HG03175 (cell line): Measurements from ENCODE around the gene KBTBD4.
A peak's percentile ranks its signal among the peaks of the same experiment; 100 is the strongest.
"Not testable (repeated sequence)": the region's sequence is repeated elsewhere in the genome, so short reads cannot be mapped to it uniquely, and the experiment has no call there.

Source experiments
- ATAC-seq: cut with Tn5 transposase; IDR thresholded peaks from one replicate; pipeline ENCODE4 v1.9.1; 2021; ENCODE audit warnings: mild to moderate bottlenecking, moderate library complexity; ENCODE audit not compliant: unreplicated experiment

The KBTBD4 gene

DNA sequence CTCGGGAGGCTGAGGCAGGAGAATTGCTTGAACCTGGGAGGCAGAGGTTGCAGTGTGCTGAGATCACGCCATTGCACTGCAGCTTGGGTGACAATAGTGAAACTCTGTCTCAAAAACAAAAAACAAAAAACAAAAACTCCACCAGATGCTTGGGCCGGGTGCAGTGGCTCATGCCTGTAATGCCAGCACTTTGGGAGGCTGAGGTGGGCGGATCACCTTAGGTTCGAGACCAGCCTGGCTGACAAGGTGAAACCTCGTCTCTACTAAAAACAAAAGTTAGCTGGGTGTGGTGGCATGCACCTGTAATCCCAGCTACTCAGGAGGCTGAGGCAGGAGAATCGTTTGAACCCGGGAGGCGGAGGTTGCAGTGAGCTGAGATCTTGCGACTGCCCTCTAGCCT lies 14.4 kb downstream of the KBTBD4 start:
- not testable (repeated sequence) for ATAC-seq

- ATAC-seq, result not testable (repeated sequence)
Measured at GRCh38 chr11:47562393-47562792, 16.4 kb downstream of the KBTBD4 start.

GRCh38 chr11:47560426-47560825 lies 18.3 kb downstream of the KBTBD4 start:
- ATAC-seq, result no peak

DNA sequence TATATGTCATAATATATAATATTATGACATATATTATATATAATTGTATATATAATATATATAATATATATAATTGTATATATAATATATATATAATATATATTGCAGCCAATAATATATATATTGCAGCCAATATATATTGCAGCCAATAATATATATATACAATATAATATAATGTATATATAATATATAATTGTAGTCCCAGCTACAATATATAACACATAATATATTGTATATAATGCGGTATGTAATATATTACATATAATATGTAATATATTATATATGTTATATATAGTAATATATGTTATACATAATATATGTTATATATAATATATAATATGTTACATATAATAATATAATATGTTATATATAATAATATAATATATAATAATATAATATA lies 20.1 kb downstream of the KBTBD4 start:
- ATAC-seq, result no peak

- ATAC-seq, result not testable (repeated sequence)
Measured at GRCh38 chr11:47557004-47557403, 21.8 kb downstream of the KBTBD4 start.

DNA sequence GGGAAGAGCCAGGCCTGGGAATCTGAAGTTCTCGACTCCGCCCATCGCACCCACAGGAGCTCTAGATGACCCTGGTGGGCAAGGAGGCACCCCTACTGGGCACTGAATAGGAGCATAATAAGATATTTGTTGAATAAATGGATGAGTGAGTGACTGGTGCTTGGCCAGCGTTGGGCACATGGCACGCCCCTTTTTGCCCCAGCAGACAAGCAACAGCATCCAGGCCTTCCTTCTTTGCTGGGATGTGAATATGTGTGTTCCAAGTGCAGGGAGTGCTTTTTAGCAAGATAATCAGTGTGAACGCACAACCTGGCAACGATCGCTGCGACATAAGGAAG lies 25.4 kb downstream of the KBTBD4 start:
- peak; percentile 32 for ATAC-seq

DNA sequence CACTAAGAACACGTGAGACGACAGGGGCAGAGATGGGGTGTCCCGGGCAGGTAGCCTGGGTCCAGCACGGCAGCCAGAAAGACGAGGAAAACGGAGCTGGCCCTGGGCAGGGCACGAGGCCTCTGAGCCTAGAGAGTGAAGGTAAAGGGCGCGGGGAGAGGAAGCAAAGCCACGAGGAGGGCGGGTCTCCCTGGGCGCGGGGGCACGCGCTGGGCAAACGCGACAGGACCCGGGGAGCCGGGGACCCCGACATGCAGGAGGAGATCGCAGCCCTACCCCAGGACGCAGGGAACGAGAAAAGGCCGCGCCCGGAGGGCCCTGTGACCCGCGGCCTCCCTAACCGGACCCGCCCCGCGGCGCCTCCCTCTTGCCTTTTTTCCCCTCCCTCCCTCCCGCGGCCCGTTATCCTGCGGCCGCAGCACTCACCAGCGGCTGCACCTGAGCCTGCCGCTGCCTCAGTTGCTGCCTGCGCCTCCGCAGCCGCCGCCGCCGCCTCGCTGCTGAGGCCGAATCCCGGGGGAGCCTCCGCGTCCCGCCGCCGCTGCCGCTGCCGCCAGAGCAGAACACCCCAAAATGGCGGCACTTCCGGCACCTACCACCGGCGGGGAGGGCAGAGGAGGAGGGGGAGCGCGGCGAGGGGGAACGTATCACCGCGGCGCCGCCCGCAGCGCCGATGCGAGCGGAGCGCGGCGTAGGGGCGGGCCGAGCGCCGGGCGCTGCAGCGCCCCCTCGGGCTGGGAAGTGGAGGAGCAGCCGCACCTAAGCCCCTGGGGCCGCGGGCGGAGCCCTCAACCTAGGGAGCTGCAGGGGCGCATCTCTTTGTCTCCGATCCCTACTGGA lies 26.0 kb downstream of the KBTBD4 start, which contains the start of gene CELF1:
TSS of gene CELF1 (minus strand) at position 567 of the 840 bp plus-strand sequence. CDS start 53,609 bp downstream, outside the sequence.
- ATAC-seq, result peak; percentile 89

GRCh38 chr11:47552056-47552565 lies 26.7 kb downstream of the KBTBD4 start:
- no peak for ATAC-seq

GRCh38 chr11:47551086-47551485 lies 27.7 kb downstream of the KBTBD4 start:
- no peak for ATAC-seq

GRCh38 chr11:47550288-47551047 lies 28.3 kb downstream of the KBTBD4 start:
- ATAC-seq, result no peak

- not testable (repeated sequence) for ATAC-seq
Measured at GRCh38 chr11:47546274-47546673, 32.5 kb downstream of the KBTBD4 start.

DNA sequence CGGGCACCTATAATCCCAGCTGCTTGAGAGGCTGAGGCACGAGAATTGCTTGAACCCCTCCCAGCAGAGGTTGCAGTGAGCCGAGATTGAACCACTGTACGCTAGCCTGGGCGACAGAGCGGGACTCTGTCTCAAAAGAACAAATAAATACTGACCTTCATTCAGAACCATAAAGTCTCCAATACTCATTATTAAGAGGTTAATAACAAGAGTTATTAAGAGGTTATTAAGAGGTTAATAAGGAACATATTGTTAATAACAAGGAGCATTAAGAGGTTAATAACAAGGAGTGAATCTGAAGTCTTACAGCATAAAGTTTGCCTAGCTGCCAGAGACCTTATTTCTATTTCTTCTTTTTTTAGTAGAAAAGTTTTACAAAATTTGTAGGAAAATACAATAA lies 33.5 kb downstream of the KBTBD4 start:
- no peak for ATAC-seq

- ATAC-seq, result no peak
Measured at GRCh38 chr11:47541070-47541469, 37.7 kb downstream of the KBTBD4 start.

DNA sequence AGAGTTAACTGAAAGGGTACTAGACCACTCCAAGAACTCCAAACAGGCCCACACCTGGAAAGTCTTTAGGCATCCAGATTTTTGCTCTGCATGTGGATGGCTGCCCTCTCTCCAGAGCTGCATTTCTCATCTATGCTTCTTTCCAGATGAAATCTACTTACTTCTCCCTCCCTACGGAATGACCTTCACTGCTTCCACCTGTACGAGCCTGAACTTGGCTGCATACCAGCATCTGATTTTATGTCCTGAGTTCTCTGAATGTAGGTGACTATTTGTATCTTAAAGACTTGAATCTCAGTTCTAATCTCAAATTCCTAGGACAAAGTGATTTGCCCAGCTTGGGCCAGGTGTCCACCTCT lies 39.1 kb downstream of the KBTBD4 start:
- ATAC-seq, result no peak

DNA sequence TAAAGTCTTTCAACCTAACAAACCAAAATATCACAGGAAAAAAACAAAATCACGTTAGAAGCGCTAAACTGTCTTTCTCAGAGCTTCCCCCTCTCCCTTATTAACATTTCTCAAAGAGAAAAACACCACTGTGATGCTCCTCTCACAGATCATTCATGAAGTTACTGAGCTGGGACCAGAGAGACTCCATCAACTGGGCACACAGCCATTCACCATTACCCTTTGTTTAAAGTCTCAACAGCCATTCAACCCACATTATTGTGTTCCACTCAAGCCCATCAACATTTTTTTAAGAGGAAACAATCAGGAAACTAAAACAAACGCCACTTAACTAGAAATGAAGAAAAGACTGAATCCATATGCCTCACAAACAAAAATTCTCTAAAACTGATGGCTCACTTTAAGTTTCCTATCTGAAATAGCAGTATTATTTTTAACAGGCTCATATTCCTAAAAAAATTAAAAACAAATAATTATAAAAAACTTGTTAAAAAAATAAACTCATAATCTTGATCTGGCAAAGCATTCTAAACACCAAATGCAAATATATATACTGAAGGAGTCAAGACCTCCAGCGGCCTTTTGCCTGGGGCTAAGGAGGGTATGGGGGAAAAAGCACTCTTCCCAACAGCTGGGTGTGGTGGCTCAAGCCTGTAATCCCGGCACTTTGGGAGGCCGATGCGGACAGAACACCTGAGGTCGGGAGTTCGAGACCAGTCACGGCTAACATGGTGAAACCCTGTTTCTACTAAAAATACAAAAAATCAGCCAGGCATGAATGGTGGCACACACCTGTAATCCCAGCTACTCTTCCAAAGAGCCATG lies 39.8 kb downstream of the KBTBD4 start:
- no peak for ATAC-seq

DNA sequence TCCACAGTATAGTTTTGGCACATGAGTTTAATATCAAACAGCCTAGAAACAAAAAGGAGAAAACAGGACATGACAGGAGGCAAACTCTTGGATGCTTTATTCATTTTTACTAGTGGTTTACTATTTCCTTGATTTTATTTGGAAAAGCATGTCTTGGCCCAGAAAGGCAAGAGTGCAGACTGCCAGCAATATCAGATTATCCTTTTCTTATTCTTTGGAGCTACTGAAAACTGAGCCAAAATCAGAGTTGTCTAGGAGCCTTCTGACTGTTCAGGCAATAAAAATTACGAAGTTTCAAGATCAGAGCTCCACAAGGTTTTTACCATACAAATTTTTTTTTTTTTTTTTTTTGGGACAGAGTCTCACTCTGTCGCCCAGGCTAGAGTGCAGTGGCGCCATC lies 41.9 kb downstream of the KBTBD4 start:
- no peak for ATAC-seq

- ATAC-seq, result no peak
Measured at GRCh38 chr11:47534704-47535251, 44.0 kb downstream of the KBTBD4 start.

DNA sequence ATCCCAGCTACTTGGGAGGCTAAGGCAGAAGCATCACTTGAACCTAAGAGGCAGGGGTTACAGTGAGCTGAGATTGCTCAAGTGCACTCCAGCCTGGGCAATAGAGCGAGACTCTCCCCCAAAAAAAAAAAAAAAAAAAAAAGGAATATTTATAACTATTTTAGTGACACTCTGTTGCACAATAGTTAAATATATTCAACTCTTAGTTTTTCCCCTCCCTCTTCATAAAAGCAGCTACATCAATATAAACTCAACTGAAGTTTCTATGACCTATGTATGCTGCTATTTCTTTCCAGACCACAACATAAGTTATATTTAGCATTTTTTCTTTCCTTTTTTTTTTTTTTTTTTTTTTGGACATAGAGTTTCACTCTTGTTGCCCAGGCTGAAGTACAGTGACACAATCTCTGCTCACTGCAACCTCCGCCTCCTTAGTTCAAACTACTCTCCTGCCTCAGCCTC lies 45.0 kb downstream of the KBTBD4 start:
- no peak for ATAC-seq

GRCh38 chr11:47532597-47533213 lies 46.1 kb downstream of the KBTBD4 start:
- no peak for ATAC-seq

- ATAC-seq, result no peak
Measured at GRCh38 chr11:47531666-47532065, 47.1 kb downstream of the KBTBD4 start.
